Activated CD8-positive, alpha-beta memory T cell treated with anti-CD3 and anti-CD28 coated beads, Interleukin-2, amount 50 U/mL, for 1 hour (primary cell): ENCODE data around the gene TYRP1.
"Not testable (repeated sequence)": the region's sequence is repeated elsewhere in the genome, so short reads cannot be mapped to it uniquely, and the experiment has no call there.

Source experiments
- DNase-seq: peaks from one replicate; pipeline ENCODE4 v3.0.0-alpha.2; 2020; ENCODE audit errors: extremely low read depth

Gene TYRP1, protein sequence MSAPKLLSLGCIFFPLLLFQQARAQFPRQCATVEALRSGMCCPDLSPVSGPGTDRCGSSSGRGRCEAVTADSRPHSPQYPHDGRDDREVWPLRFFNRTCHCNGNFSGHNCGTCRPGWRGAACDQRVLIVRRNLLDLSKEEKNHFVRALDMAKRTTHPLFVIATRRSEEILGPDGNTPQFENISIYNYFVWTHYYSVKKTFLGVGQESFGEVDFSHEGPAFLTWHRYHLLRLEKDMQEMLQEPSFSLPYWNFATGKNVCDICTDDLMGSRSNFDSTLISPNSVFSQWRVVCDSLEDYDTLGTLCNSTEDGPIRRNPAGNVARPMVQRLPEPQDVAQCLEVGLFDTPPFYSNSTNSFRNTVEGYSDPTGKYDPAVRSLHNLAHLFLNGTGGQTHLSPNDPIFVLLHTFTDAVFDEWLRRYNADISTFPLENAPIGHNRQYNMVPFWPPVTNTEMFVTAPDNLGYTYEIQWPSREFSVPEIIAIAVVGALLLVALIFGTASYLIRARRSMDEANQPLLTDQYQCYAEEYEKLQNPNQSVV

DNA sequence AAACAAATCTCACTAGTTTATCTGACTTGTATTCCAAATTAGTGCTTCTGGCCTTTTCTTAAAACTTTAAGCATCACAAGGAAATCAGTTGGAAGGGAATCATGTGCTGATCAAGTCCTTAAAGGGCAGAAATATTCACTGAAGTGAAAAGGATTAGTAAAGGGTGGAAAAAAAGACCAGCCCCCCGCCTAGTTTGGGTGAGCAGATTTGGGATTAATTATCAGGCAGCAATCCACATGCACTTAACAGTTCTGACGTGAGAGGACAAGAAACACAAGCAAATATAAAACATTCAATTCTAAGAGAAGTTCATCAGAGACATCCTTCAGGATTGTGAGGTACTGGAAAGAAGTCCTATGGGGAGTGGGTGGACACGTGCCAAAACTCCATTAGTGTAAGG lies at the start of gene TYRP1:
TYRP1 (plus strand) TSS at position 245 of the 400 bp plus-strand sequence. CDS start 612 bp downstream, outside the sequence.
- no peak for DNase-seq

DNA sequence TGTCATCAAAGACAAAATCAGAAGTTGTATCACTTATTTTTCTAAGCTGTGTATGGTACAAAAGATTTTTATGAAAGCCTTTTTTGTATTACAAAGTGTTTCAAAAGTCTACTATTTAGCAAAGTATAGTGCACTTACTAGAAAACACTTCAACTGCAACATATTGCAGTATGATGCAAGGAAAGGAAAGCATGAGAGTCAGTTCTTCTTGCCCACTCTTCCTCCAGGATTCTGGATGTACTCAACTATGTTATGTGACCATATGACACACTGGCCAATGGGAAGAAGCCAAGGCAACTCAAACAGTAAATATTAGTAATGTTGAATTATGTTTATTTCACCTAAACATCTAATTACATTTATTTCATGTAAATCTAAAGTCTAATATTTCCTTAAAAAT lies 49.5 kb upstream of the TYRP1 start:
- no peak for DNase-seq

DNA sequence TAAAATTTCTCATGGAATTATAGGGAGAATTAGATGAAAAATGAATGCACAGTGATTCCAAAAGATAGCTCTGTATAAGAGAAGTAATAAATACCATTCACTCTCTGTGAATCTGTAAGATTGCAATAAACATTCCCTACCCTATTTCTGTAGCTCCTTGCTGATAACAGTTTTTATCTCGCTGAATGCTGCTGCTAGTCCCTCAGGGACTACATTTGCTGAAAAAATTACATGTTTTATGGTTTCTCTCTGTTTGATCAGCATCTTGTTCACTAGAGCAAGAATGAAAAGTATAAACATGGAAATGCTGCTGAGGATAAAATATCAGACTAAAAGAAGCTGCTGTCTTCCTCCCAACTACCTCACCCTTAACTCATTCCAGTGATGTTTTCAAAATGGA lies 44.3 kb upstream of the TYRP1 start:
- no peak for DNase-seq

DNA sequence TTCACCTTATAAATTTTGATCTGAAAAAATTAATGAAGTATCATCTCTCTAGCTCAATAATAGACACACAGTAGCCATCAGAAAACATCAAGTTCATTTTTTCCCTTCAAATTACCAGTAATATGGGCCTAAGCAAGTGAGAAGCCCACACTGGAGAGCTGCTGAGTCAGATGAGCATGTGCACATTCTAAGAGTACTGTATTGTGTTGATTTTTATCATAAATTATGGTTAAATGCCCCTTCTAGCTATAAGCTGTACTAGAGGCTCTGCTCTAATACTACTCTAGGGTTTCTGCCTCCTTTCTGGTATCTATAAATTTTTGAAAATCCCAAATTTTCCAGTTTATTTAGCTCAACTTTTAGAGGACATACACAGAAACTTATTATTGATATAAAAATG lies 42.1 kb upstream of the TYRP1 start:
- no peak for DNase-seq

DNA sequence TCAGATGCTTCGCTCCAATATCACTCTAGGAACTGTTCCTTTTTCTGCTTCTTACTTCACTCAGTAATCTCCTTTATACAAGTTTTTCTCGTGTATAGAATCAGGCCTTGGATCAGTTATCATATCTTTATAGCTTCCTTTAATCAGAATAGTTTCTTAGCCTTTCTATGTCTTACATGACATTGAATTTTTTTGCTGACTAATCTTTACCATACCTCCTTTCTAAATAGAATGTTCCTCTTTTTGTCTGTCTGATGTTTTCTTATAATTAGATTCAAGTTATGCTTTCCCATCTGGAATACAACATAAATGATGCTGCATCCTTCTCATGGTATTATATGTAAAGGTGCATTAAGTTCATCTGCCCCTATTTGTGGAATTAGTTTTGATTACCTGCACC lies 40.2 kb upstream of the TYRP1 start:
- no peak for DNase-seq

DNA sequence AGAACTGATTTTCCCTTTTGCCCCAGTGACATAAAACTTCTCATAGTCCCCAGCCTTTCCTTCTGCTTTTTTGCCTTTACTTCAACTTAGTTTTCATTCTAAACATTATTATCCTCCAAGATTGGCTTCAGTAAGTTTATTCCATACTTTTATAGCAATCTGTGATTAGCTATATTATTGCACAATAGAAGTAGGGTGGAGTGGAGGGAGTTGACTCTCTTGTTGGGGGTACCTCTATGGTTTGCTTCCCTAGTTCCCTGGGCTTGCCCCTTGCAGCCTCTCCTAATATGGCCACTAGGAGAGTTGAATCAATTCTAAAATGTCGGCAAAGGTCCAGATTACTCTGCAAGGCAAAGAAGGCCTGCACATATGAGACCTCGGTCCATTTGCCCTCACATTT lies 36.4 kb upstream of the TYRP1 start:
- no peak for DNase-seq

DNA sequence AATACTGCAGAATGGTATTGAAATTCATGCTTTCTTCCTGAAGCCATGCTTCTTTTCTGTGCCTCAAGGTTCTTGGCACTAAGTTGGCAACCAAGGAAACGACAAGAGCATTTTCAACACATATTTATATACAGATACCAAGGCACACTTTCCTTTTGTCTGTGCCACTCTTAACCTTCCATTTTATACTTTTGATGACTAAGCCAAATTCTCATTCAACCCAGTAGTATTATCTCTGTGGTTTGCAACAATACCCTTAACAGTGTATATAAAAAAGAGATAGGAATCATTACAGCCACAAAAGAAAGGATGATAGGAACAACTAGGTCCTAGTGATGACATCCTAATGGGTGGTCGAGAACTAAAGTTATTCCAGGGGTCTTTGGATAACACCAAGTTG lies 36.0 kb upstream of the TYRP1 start:
- DNase-seq = no peak

DNA sequence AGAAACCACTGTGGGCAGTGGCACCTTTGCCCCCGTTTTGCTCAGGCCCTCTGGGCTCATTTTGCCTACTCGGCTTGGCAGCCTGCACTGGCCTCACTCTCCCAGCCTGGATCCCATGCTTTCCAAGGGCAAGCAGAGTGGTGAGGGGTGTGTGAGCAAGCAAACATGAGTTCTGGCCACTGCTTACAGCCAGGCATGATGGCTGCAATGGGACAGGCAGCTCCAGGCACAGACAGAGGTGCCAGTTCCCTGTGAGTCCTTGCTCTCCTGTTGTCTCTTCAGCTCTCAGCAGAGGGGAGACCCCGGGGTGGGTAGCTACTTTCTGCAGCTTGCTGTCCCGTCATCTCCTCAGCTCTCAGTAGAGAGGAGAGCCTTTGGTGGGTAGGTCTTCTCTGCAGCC lies 35.2 kb upstream of the TYRP1 start:
- DNase-seq = no peak

DNA sequence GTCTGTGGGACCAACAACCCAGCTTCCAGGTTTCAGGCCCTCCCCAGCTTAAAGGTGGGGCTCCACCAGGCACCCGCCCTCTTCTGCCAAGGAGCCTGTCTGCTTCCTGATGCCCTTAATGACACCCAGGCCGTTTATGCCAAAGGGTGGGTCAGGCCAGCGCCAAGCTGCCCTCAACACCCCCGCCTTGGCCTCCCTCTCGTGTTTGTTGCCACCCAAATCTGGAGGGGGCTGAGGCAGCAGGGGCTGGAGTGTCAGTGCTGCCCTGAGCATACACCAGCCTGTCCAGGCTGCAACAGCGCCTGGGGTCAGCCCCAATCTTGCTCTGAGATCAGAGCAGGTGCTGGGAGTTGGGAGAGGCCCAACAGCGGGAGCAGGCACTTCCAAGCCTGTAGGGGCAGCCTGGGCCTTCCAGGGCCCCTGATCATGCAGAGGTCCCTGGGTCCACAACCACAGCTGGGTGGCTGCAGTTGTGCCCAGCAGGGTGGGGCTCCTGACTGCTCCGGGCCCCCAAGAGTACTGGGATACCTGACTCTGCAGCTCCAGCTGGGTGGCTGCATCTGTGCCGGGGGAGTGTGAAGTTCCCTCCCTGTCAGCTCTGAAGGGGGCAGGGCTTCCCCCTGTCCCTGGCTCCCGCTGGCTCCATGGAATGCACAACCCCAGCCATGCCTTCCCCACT lies 34.5 kb upstream of the TYRP1 start:
- no peak for DNase-seq

DNA sequence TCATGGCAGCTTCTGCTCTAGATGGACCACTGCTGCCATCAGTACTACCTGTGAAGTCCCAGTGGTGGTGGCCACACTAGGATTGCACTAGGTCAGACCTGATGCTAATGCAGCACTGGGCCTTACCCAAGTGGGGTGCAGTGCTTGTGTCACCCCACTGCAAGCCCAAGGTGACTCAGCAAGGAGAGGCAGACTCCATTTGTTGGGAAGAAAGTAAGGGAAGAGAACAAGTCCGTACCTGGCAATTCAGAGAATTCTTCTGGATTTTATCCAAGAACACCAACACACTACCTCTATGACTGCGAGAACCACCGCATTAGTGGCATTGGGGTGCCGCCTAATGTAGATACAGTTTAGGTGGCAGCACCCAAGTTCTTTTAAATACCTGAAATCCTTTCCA lies 34.0 kb upstream of the TYRP1 start:
- DNase-seq = no peak

DNA sequence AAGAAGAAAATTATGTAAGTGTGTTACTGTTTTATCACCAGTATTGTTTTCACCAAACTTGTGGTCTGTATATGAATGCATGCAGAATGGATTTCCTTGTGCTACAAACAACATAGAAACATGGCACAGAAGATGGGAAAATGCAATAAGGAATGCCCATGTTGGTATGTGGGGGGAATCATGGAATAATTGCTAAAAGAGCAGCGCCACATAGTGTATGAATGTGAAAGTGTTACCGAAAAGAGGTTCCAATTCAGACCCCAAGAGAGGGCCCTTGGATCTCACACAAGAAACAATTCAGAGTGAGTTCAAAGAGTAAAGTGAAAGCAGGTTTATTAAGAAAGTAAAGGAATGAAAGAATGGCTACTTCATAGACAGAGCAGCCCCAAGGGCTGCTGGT lies 26.4 kb upstream of the TYRP1 start:
- no peak for DNase-seq

DNA sequence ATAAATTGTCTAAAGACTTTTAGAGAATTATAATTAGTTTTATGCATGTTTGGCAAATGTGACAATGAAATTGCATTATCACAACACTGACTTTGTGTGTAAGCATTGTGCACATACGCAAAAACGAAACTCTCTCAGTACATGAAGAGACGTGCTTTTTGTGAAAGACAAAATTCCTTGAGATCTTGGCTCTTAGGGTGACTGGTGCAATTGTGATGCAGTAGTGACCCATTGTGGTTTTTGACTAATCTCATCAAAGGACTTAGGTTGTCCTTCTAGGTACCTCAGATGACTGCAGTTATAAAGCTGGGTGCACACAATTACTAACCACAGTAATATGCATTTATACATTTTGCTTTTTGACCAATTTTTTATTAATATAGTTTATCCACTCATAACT lies 25.3 kb upstream of the TYRP1 start:
- DNase-seq = no peak

DNA sequence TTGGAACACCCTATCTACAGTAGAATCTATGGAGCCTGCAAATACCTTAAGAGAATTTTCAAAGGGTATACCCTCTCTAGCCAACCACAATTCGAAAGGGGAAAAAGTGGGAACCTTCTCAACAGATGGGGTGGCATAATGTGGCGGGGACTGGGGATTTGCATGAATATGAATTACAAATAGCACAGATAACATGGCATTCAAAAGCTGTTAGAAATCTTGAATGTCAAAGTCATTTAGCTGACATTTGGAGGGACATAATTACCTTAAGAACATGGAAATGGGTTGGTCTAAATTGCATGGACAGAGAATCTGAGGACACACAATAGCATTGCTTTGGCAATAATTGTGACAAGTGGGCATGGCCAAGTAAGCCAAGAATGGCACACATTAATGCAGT lies 23.2 kb upstream of the TYRP1 start:
- no peak for DNase-seq

DNA sequence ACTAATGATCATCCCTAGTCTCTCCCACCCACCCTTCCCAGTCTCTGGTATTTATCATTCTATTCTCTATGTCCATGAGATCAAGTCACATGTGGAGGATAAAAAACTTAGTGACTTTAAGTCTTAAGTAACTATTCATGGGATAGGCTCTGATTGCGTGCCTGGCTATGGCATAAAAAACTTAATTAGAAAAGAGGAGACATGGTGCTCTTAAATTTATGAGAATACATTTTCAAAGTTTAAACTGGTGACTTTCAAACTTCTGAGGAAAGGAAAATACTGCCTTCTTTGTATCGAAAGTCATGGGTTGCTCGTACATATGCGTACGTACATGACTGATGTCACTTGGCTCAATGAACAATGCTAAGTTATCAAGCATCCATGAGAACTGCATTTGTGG lies 18.2 kb upstream of the TYRP1 start:
- no peak for DNase-seq

DNA sequence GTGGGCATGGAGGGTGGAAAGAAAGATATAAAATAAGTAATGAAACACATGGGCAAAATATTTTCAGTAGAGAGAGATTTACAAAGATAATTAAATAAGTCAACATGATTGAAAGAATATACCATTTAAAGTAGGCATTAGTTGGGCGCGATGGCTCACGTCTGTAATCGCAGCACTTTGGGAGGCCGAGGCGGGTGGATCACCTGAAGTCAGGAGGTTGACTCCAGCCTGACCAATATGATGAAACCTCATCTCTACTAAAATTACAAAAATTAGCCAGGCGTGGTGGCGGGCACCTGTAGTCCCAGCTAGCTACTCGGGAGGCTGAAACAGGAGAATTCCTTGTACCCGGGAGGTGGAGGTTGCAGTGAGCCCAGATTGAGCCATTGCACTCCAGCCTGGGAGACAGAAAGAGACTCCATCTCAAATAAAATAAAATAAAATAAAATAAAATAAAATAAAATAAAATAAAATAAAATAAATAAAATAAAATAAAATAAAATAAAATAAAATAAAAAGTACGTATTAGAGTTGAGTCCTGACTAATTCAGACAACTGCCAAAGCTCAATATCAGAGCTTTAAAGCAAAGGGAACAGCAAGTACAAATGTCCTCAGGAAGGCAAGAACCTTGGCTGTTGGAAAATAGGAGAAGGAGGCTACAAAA lies 15.6 kb upstream of the TYRP1 start:
- DNase-seq = not testable (repeated sequence)

DNA sequence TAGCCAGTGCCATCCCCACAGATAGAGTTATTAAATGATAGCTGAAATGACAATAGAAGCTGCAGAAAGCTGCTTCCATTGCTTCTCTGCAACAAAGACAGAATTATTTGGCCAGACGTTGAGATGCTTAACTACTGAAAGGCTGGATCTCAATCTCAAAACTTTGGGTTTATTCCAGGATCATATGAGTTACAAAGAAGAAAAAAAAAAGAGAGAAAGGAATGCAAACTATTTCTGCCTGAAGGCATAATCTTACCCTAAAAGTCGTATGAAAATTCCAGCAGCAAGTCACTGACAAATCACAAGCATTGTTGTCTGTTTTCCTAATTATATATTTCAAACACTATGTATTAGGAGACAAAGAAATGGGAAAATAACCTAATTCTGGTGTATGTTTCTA lies 12.8 kb upstream of the TYRP1 start:
- no peak for DNase-seq

DNA sequence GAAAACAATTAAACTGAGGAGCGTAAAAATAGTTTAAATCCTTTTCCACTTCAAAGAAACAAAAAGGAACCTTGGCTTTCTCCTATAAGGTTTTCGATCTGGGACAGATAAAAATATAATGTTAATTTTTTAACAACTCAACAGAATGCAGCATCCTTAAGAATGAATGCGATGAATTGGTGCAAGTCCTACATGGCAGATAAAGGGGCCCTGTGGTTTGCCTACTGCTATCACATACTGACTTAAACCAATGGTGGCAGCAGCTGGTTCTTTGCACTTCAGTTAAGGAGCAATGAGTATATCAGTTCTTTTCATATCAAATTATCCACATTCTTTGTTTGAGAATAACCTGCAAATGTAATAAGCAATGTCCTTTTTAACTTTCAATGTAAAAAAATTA lies 12.4 kb upstream of the TYRP1 start:
- no peak for DNase-seq

DNA sequence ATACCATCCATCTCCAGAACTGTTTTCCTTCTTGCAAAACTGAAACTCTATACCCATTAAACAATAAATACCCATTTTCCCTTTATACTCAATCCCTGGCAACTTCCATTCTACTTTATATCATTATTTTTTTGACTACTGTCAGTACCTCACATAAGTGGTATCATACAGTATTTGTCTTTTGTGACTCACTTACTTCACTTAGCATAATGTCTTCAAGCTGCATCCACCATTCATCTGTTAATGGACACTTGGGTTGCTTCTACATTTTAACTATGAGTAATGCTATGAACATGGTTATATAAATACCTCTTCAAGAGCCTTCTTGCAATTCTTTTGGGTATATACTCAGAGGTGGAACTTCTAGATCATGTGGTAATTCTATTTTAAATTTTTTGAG lies 11.6 kb upstream of the TYRP1 start:
- DNase-seq = no peak

DNA sequence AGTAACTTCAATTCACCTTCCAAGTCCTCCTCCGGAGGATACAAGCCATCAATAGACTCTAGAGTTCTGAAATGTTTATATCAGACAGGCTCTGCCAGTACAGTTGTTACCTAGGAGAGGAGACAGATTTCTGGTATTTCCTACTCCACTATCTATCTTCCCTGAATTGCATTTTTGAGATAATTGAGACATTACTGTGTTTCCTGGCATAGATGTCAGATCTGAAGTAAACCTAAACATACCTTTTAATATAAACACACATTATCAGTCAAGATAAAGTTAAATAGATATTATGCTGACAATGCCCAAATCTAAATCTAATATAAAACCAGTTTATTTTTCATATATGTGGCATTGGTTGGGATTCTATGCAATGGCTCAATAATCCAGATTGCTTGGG lies 8.2 kb upstream of the TYRP1 start:
- no peak for DNase-seq

DNA sequence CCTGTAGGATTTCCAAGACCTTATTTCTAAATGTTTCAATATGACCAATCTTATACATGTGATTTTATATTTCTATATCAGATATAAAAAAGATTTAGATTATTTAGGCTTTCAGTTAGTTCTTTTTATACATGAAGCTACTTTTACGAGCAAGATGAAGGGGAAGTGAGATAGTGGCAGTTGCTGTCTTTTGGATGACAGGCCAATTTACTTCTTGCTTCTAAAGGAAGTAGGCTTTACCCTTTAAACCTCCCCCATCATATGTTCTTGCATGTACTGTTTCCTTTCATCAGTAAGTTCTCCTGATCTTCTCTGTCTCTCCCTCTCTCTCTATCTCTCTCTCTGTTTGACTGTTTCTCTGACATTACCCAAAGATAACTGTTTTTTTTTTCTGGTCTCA lies 4.0 kb upstream of the TYRP1 start:
- DNase-seq = no peak

DNA sequence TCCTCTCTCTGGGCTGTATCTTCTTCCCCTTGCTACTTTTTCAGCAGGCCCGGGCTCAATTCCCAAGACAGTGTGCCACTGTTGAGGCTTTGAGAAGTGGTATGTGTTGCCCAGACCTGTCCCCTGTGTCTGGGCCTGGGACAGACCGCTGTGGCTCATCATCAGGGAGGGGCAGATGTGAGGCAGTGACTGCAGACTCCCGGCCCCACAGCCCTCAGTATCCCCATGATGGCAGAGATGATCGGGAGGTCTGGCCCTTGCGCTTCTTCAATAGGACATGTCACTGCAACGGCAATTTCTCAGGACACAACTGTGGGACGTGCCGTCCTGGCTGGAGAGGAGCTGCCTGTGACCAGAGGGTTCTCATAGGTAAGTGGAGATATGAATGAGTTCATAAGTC lies 828 bp downstream of the TYRP1 start:
- DNase-seq = no peak

DNA sequence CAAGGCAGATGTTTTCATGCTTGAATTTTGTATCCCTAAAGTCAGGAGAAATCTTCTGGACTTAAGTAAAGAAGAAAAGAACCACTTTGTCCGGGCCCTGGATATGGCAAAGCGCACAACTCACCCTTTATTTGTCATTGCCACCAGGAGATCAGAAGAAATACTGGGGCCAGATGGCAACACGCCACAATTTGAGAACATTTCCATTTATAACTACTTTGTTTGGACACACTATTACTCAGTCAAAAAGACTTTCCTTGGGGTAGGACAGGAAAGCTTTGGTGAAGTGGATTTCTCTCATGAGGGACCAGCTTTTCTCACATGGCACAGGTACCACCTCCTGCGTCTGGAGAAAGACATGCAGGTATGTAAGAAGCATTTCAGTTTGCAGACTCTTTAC lies 2.3 kb downstream of the TYRP1 start:
- DNase-seq = no peak
